Measurements from ENCODE around the gene FGD4.
"Not testable (repeated sequence)": the region's sequence is repeated elsewhere in the genome, so short reads cannot be mapped to it uniquely, and the experiment has no call there.

GRCh38 chr12:32511976-32512375 is 112.6 kb downstream of the FGD4 start:
- not testable (repeated sequence) for TF ChIP-seq CTCF, EP300, POLR2AphosphoS5 (IDR thresholded peaks at IDR 0.05)
